NCI-H2107 (cell line): ENCODE results near the gene CANT1.
"Not testable (repeated sequence)": the region's sequence is repeated elsewhere in the genome, so short reads cannot be mapped to it uniquely, and the experiment has no call there.

Experiments
- DNase-seq: peaks from one replicate; lab custom pipeline; 2025; lab: John Stamatoyannopoulos, UW

Gene CANT1

DNA sequence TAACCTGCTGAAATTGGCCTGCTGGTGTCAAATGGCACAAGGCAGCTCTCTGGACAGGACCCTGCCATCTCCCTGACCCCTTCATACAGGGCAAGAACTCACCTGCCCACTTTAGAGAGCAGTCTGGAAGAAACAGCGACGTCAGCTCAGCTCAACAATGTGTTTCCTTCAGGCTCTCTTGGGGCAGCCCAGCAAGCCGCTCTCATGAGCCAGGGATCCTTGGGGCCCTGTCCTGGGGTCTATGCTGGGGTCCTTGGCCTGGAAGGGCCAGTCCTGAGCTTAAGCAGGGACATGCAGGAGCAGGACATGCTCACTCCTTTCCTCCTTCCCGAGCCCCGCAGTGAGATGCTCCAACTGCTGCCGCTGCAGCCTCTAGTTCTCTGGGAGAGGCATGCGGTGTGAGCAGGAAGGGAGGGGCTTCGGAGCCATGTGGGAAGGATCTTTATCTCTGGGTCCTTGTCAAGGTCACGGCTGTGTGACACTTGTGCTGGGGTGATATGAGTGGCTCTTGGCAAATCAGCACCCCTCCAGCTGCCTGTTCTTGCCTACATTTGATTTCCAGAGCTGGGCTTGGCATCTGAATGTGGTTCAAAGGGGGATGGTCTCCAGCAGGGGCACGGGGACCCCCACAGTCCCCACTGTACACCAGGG lies 17.8 kb upstream of the CANT1 start:
- DNase-seq = no peak

DNA sequence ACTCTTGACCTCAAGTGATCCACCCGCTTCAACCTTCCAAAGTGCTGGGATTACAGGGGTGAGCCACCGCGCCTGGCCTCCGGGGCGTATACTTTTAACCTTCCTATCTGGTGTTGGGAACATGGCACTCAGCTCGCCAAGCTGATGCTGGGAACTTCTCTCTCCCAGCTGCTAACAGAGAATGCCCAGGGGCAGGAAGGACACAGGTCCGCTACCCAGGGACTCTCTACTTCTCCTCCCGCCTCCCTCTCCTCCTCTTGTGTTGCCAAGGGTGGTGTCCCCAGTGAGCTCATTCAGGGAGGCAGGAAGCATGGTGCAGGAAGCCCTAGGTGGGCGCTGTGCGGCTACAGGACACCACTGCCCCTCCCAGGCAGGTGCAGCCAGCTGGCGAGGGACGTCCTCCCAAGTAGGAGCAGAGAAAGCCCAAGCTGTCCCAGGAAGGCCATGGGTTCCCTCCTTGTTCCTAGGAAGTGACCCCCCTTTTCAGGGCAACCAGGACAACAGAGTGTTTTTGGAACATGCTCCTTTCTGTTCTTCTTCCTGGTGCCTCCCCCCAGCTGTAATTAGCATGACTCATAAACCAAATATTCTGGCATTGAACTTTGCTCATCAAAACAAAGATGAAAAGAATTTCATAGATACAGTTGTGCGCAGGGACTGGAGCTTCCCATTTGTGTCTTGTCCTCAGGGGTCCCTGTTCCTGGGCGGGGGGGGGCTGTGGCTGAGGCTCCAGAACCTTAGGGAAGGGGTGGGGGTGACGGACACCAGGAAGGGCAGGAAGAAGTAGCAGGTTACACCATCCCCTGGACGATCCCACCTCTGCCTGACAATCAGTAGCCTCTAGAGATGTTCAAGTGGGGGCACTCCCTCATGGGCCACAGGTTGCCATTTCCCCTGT lies 17.1 kb upstream of the CANT1 start:
- no peak for DNase-seq

- no peak for DNase-seq
Measured at GRCh38 chr17:79024901-79025737, 15.6 kb upstream of the CANT1 start.

GRCh38 chr17:79023886-79024771 lies 14.6 kb upstream of the CANT1 start, which contains the start of gene C1QTNF1:
C1QTNF1 (plus strand) TSS chr17:79024169; CDS start chr17:79043969, 19,800 bp downstream.
- no peak for DNase-seq

DNA sequence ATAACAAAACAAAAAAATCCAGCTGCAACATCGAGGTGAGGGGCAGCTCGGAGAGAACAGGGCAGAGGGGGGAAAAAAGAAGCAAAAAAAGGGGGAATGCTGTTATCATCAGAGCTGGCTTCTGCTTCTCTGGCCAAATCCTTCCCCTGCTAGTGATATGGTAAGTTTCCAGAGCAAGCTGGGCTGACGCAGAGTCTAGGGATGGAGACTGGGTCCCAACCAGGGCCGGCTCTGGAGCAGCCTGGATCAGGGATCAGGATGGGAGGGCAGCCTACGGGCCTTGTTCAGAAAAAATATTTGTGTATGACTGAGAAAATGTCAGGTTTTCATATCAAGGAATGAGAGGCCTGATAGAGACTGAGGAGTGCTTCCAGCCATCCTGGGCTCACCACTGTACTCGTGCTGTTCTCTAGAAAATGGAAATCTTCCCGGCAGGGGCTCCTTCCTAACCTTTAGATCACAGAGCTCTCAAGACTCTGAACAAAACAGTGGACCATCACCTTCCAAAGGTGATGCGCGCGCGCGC lies 13.7 kb upstream of the CANT1 start:
- DNase-seq = no peak

DNA sequence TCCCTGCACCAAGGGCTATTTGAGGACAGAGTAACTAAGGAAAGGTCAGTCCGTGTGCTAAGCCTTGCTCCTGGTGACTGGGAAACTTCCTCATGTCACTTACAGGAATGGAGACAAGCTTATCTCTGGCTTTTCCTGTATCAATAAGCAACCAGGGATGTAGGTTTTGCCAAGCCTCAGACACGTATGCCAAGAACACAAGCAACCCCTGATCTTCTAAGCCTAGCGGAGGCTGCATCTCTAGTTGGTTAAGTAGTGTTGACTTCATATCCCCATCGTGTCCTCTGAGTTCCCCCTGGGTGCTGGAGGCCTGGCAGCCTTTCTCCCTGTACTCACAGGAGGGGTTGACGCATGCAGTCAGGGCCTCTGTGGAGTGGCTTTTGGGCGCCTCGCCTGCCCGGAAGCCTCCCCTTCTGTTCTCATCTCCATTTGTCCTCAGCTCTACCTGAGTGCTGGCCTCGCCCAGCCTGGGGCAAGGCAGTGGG lies 13.0 kb upstream of the CANT1 start:
- DNase-seq = no peak

DNA sequence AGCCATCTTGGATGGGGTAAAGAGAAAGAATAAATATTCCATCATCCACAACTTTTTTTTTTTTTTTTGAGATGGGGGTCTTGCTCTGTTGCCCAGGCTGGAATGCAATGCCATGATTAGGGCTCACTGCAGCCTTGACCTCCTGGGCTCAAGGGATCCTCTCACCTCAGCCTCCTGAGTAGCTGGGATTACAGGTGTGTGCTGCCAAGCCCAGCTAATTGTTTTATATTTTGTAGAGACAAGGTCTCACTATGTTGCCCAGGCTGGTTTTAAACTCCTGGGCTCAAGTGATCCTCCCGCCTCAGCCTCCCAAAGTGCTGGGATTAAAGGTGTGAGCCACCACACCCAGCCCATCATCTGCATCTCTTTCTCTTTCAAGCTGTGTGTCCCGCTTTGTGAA lies 12.4 kb upstream of the CANT1 start:
- not testable (repeated sequence) for DNase-seq

DNA sequence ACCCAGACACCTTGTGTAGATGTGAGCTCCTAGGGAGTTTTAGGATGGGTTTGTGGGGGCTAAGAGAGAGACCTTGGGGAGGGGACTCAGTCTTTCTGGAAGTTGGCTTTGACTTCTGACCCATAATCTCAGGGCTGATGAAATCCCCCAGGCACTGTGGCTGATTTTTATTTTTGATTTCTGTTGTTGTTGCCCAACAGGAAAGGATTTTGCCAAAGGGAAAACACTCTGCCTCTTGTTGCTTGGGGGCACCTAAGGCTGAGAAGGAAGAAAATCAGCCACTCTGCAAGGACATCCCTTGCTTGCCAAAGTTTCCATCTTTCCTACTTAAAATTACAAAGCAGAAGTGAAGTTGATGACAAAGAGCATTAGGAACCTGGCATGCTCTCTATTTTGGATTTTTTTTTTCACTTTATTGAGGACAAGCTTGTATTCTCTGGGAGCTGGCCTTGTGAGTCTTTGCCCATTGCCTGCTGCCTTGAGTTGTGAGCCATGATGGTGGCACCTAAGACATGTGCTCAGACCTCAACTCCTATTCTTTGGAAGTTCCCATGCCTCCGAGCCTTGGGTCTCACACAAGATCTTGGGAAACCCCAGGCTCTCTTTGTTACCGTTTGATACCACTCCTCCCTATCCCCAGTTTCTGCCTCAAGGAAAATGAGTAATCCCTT lies 11.2 kb upstream of the CANT1 start:
- no peak for DNase-seq

- no peak for DNase-seq
Measured at GRCh38 chr17:79019632-79020584, 10.3 kb upstream of the CANT1 start.

DNA sequence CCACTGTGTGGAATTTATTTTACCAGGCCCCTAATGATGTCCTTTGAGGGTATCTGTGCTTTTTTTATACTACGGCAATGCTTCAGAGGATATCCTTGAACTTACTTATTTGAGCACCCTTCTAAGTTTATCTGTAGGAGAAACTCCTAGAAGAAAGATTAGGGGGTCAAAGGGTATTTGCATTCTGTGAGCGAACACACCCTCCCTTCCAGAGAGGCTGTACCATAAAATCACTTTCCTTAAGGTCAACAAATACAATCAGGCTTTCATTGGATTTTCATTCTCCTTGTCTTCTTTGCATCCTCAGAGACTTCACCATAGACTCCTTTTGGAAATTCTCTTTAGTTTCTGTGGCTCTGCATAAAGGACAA lies 9.7 kb upstream of the CANT1 start:
- DNase-seq = no peak

- no peak for DNase-seq
Measured at GRCh38 chr17:79018370-79018695, 8.8 kb upstream of the CANT1 start.

DNA sequence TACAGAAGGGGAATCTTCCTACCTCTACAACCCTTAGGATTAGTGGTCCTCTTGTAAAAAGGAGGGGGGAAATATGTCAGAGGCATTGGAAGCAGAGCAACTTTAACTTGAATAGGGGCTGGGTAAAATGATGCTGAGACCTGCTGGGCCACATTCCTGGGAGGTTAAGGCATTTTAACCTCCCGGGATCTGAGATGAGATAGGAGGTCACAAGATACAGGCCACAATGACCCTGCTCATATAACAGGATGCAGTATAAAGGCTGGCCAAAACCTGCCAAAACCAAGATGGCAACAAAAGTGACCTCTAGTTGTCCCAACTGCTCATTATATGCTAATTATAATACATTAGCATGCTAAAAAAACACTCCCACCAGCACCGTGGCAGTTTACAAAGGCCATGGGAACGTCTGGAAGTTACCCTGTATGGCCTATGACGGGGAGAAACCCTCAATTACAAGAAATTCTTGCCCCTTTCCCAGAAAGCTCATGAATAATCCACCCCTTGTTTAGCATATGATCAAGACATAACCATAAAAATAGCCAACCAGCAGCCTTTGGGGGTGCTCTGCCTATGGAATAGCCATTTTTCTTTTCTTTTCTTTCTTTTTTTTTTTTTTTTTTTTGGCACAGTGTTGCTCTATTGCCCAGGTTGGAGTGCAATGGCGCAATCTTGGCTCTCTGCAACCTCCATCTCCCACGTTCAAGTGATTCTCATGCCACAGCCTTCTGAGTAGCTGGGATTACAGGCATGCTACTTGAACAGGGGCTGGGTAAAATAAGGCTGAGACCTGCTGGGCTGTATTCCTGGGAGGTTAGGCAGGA lies 8.2 kb upstream of the CANT1 start:
- no peak for DNase-seq

DNA sequence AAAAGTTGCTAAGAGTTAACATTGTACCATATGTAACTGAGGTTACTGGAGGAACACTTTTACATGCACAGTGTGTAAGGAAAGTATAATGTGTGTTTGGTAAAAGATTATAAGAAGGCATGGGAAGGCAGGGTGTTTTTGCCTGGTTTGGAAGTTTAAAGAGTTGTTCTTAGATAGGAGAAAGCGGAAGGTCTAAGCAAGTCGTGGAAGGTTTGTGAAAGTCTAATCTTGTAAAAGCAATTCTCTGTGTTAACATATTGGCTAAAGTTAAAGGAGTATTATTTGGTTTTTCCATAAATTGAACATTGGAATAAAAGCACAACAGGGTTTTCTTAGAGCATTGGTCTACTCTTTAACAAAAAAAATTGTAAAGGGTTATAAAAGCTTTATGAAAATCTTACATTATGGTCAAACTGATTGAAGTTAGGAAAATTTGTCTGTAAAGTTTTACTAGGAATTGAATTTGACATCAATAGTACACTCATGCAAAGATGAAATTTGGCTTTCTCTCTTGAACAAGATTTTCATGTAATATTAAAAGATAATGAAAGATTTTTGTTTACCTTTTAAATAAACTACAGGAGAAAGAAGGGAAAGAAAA lies 4.7 kb upstream of the CANT1 start:
- DNase-seq = no peak

DNA sequence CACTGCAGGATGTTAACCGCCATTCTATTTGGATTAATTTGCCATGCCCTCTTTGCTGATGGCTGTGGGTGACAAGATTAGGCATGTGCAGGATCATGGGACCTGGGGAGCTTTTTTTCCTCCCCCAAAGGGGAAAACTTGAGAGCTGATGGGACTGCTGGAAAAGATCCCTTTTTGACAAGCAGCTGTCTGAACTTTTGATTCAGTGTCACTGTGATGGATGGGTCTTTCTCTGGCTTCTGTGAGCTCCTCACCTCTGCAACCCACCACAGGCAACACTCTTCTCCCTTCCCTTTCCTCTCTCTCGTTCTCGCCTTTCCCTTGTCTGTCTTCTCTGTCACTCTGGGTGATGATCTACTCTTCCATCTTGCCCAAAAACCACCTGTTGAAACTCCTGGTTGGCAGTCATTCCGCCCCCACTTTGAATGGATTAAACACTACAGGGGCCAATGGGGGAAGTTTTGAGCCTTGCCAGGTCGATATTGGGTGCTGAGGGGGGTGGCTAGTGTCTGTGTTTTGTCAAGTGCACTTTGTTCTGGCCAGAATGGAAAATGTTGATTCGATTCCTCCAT lies 3.1 kb upstream of the CANT1 start:
- DNase-seq = no peak

DNA sequence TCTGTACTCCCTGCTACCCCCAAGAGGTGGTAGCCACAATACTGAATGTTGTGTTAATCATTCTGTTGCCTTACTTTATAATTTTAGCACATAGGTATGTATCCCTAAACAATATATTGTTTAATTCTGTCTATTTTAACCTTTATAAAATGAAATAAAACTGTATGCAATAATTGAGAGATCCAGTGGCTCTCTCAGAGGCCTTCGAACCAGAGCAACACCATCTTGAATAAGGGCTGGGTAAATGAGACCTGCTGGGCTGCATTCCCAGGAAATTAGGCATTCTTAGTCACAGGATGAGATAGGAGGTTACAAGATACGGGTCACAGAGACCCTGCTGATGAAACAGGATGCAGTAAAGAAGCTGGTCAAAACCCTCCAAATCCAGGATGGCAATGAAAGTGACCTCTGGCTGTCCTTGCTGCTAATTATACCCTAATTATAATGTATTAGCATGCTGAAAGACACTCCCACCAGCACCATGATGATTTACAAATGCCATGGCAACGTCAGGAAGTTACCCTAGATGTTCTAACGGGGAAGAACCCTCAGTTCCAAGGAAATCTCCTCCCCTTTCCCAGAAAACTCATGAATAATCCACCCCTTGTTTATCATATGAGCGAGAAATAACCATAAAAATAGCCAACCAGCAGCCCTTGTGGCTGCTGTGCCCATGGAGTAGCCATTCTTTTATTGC lies 2.0 kb upstream of the CANT1 start:
- DNase-seq = no peak

- no peak for DNase-seq
Measured at GRCh38 chr17:79010304-79010646, 711 bp upstream of the CANT1 start.

GRCh38 chr17:79008666-79009387 lies 737 bp downstream of the CANT1 start:
- DNase-seq = no peak
